SK-N-MC (cell line): ENCODE data around the gene LMNA.

ENCODE experiments used
- DNase-seq: peaks from one replicate; pipeline ENCODE4 v3.0.0-alpha.2; 2011; ENCODE audit warnings: low read depth, low spot score
- H3K27ac ChIP-seq: fragments of 200-600 bp; sonication (generic); 2 replicates; pipeline ENCODE4 v1.5.1; 2016; ENCODE audit warnings: mixed run types
- H3K36me3 ChIP-seq: fragments of 200-600 bp; sonication (generic); 2 replicates; pipeline ENCODE4 v1.6.1; 2017; ENCODE audit warnings: antibody characterized with exemption, low read length, mixed read lengths; ENCODE audit not compliant: insufficient read depth
- H3K4me3 ChIP-seq: fragments of 200-600 bp; sonication (generic); 2 replicates; pipeline ENCODE4 v1.5.1; 2016
- H3K9ac ChIP-seq: fragments of 200-600 bp; sonication (generic); 2 replicates; pipeline ENCODE4 v1.8.0; 2017; ENCODE audit warnings: mixed run types, mixed read lengths; ENCODE audit not compliant: insufficient read length
- H3K9me3 ChIP-seq: fragments of 200-600 bp; sonication (generic); 2 replicates; pipeline ENCODE4 v1.6.1; 2017; ENCODE audit warnings: low read depth, mild to moderate bottlenecking, antibody characterized with exemption, low read length, moderate library complexity, mixed read lengths
- EZH2 ChIP-seq: fragments of 200-600 bp; sonication (generic); IDR thresholded peaks from one replicate; pipeline ENCODE4 v1.6.1; 2017; ENCODE audit warnings: antibody characterized with exemption
- FOXP2 ChIP-seq: optimal IDR thresholded peaks from 2 replicates; pipeline ENCODE3; 2011; ENCODE audit warnings: mild to moderate bottlenecking, moderate library complexity; ENCODE audit not compliant: insufficient read depth; ENCODE audit errors: extremely low read length, control extremely low read depth
- POLR2AphosphoS5 ChIP-seq: IDR thresholded peaks from 2 replicates; pipeline ENCODE4 v1.6.1; 2012; ENCODE audit warnings: mild to moderate bottlenecking, low read depth, low read length, borderline replicate concordance

Gene LMNA

GRCh38 chr1:156154317-156154749, 39.8 kb downstream of the LMNA start:
- TF ChIP-seq FOXP2 (no peak), POLR2AphosphoS5 (no peak), EZH2 (no peak)
- Histone ChIP-seq H3K4me3 (no peak overlapping the region), H3K9ac (no peak overlapping the region), H3K9me3 (no peaks in the 10 kb centered on the region), H3K36me3 (no peaks in the 10 kb centered on the region), H3K27ac (no peak overlapping the region)
- DNase-seq: no peak

- H3K27ac ChIP-seq: no peak overlapping the region
- H3K36me3 ChIP-seq: no peaks in the 10 kb centered on the region
- TF ChIP-seq POLR2AphosphoS5 (no peak), EZH2 (no peak), FOXP2 (no peak)
- DNase-seq: no peak
- H3K9ac ChIP-seq: no peak overlapping the region
- H3K4me3 ChIP-seq: no peak overlapping the region
- H3K9me3 ChIP-seq: no peaks in the 10 kb centered on the region
Observed at GRCh38 chr1:156155756-156156510, 41.4 kb downstream of the LMNA start.

GRCh38 chr1:156157506-156157905, 43.0 kb downstream of the LMNA start:
- no peak overlapping the region for H3K4me3 ChIP-seq
- H3K36me3 ChIP-seq: no peaks in the 10 kb centered on the region
- no peaks in the 10 kb centered on the region for H3K9me3 ChIP-seq
- no peak for DNase-seq
- H3K27ac ChIP-seq: no peak overlapping the region
- H3K9ac ChIP-seq: no peak overlapping the region
- no peak for TF ChIP-seq POLR2AphosphoS5
- TF ChIP-seq EZH2: no peak
- TF ChIP-seq FOXP2: no peak

- Histone ChIP-seq H3K4me3 (no peak overlapping the region), H3K27ac (no peak overlapping the region), H3K9ac (no peak overlapping the region), H3K9me3 (no peaks in the 10 kb centered on the region), H3K36me3 (no peaks in the 10 kb centered on the region)
- no peak for TF ChIP-seq EZH2
- no peak for TF ChIP-seq POLR2AphosphoS5
- TF ChIP-seq FOXP2: no peak
- DNase-seq: no peak
Observed at GRCh38 chr1:156157966-156158365, 43.5 kb downstream of the LMNA start.

GRCh38 chr1:156160000-156160742, 45.7 kb downstream of the LMNA start:
- no peak for TF ChIP-seq FOXP2
- TF ChIP-seq POLR2AphosphoS5: no peak
- TF ChIP-seq EZH2: no peak
- Histone ChIP-seq H3K36me3 (no peaks in the 10 kb centered on the region), H3K27ac (no peak overlapping the region), H3K4me3 (peak overlapping the region; percentile 65), H3K9ac (no peak overlapping the region), H3K9me3 (no peaks in the 10 kb centered on the region)
- no peak for DNase-seq

GRCh38 chr1:156160743-156161171, 46.2 kb downstream of the LMNA start:
- H3K9me3 ChIP-seq: no peaks in the 10 kb centered on the region
- H3K9ac ChIP-seq: no peak overlapping the region
- H3K36me3 ChIP-seq: no peaks in the 10 kb centered on the region
- H3K4me3 ChIP-seq: peak overlapping the region; percentile 65
- no peak overlapping the region for H3K27ac ChIP-seq
- no peak for TF ChIP-seq EZH2
- no peak for TF ChIP-seq FOXP2
- peak; percentile 57; the same call in 1 of the 2 replicates for TF ChIP-seq POLR2AphosphoS5
- DNase-seq: no peak

GRCh38 chr1:156162430-156163037, 48.0 kb downstream of the LMNA start:
- Histone ChIP-seq H3K9me3 (no peaks in the 10 kb centered on the region), H3K4me3 (no peak overlapping the region), H3K27ac (0 out of 2 replicates have a peak overlapping the region, but pooled peaks have one; percentile 31), H3K9ac (no peak overlapping the region), H3K36me3 (no peaks in the 10 kb centered on the region)
- no peak for DNase-seq
- TF ChIP-seq FOXP2 (no peak), EZH2 (no peak), POLR2AphosphoS5 (no peak)

GRCh38 chr1:156163712-156164111, 49.2 kb downstream of the LMNA start:
- Histone ChIP-seq H3K4me3 (no peak overlapping the region), H3K9ac (no peak overlapping the region), H3K27ac (no peak overlapping the region), H3K36me3 (no peaks in the 10 kb centered on the region), H3K9me3 (no peaks in the 10 kb centered on the region)
- no peak for DNase-seq
- TF ChIP-seq FOXP2: no peak
- no peak for TF ChIP-seq POLR2AphosphoS5
- no peak for TF ChIP-seq EZH2
